Activated naive CD4-positive, alpha-beta T cell (primary cell): ENCODE data around the gene KCNJ18.
"Not testable (repeated sequence)": the region's sequence is repeated elsewhere in the genome, so short reads cannot be mapped to it uniquely, and the experiment has no call there.

Experiments
- DNase-seq, 4 experiments: peaks; one replicate each; lab custom pipeline; 2025; lab: John Stamatoyannopoulos, UW

Gene KCNJ18

DNA sequence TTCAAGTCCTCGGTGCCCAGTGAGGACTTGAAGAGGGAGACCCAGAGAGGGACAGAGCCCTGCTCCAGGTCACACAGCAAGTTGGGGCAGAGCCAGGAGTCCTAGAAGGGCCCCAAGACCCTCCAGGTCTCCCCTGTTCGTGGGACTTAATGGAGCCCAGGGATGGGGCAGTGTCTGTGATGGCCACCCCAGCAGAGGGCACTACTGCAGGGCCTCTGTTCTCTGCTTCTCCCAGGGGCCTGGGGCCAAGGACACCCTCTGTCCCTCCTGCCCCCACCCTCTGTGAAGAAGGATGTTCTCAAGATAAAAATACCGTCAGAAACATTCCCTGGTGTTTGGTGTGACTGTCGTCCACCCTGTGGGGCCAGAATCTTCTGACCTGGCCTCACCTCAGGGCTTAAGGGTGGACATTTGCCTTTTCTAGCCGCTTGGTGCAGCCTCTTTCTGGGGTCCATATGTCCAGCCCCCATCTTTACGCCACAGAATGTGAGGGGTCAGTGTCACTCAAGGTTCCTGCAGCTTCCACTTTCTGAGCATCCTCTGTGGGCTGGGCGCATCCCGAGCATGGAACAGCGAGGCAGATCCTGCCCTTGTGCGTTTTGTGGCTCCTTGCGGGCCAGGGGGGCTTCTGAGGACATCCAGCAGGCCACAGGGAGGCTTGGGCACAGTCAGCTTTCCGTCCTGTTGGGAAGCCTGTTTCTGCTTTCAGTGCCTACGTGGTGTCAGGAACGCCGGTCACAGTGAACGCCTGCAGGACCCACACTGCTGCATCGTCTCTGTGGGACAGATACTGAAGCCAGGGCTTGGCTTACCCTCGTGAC, at the start of gene KCNJ18:
Gene KCNJ18 (plus strand): TSS at position 641 of the 821 bp plus-strand sequence. CDS start 10,264 bp downstream, outside the sequence.
- not testable (repeated sequence) for DNase-seq

DNA sequence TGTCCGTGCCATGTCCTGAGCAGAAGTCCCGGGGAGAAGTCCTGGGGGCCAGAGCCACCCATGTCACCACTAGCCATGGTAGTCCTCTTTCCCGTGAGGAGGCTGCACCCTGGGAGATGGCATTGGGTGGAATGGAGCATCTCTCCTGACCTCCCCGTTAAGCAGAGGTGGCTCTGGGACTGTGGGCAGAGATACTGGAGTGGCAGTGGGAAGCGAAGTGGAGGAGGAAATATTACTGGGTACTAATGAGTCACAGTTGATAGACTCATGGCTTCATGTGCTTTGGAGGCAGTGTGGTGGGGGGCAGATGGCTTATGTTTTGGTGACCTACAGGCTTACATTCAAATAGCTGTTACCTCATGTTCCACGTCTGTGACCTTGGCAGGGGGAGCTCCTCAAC, 44.2 kb upstream of the KCNJ18 start:
- DNase-seq: not testable (repeated sequence)

- DNase-seq: not testable (repeated sequence)
These were observed 42.3 kb upstream of the KCNJ18 start for GRCh38 chr17:21650043-21650442.

GRCh38 chr17:21652049-21652448, 40.3 kb upstream of the KCNJ18 start:
- not testable (repeated sequence) for DNase-seq

DNA sequence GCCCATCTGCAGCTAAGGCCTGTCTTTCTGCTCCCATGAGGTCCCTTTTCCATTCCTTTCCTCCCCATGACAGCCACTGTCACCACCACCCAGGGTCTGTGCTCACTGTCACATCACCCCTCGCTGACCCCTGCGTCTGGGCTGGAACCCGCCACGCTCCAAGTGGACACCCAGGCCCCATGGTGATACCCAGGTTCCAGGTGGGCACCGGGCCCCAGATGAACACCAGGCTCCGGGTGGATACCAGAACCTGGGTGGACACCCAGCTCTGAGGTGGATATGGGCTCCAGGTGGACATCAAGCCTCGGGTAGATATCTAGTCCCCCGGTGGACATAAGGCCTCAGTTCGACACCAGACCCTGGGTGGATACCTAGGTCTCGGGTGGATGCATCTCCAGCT, 39.1 kb upstream of the KCNJ18 start:
- not testable (repeated sequence) for DNase-seq

GRCh38 chr17:21656518-21657309, 35.6 kb upstream of the KCNJ18 start:
- not testable (repeated sequence) for DNase-seq

DNA sequence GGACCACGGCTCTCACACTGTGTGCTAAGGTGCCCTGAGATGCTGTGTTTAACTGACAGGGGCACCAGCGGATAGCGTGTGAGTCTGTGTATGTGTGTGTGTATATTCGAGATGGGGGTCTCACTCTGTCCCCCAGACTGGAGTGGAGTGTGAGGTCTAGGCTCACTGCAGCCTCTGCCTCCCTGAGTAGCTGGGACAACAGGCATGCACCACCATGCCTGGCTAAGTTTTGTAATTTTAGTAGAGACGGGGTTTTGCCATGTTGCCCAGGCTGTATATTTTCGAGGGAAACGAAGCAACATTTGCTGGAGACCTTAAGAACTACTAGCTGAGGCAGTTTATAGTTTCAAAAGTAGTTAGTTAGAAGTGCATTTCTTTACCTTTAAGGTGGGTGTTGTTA, 32.7 kb upstream of the KCNJ18 start:
- DNase-seq: not testable (repeated sequence)

GRCh38 chr17:21661455-21661854, 30.9 kb upstream of the KCNJ18 start:
- DNase-seq: not testable (repeated sequence)

DNA sequence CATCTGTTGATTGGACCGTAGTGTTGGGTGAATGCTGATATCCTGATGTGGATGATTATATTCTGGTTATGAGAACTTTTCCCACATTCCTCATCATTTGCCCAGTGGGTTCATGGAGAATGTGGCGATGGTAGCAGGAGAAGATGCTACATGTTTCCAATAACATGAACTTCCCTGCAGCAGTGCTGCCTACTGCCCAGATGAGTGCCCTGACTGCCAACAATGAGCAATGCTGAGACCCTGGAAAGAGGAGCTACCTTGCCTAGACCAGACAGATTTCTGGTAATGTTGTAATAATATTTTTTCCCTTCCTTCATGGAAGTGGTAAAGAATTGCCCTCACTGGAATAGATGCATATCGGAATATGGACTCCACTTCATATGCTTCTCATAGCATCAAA, 29.2 kb upstream of the KCNJ18 start:
- DNase-seq: not testable (repeated sequence)

- DNase-seq: not testable (repeated sequence)
These were observed 28.5 kb upstream of the KCNJ18 start for GRCh38 chr17:21663614-21664474.

DNA sequence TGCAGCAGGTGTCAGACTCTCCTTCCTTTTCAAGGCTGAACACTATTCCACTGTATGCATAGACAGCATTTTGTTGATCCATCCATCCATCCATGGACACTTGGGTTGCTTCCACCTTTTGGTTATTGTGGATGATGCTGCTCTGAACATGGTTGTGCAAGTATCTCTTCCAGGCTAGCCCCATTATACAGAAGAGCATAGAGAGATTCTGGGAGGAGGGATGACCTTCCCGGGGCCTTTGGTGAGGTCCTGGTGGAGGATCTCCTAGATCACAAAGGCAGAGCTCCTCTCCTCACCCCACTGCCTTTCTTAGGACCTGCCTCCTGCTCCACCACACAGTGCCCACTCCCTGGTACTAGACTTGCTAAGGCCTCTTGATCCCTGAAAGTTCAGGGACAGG, 27.2 kb upstream of the KCNJ18 start:
- DNase-seq: not testable (repeated sequence)

- DNase-seq: not testable (repeated sequence)
These were observed 26.3 kb upstream of the KCNJ18 start for GRCh38 chr17:21665935-21666493.

GRCh38 chr17:21666711-21667412, 25.5 kb upstream of the KCNJ18 start:
- DNase-seq: not testable (repeated sequence)

DNA sequence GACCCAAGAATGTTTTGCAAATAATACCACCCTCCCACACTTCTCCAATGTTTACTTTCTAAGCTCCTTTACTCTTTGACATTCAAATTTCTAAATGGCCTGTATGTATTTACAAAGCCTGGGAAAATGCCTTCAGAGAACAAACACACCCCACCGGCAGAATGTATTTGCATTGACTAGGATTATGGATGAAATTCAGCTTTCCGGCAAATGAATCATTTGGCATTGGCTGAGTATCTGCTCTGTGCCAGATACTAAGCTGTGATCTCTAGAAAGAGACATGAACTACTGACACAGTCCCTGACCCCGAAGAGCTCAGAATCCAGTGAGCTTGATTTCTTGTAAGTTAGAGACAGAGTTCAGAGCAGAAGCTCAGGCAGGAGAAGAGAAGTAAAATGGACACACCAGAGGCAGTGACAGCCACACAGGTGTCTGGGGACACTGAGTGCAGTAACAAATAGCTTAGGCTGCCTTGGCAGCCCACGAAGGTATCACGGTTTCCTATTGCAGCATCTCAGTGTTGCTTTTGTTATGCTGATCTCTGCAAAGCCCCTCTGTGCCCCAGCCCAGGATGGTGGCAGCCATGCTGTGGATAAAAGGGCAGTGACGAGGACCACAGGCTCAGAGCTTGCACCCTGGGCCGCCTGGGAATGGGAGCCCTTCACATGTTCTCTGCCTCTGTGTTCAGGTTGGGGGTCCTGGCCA, 24.8 kb upstream of the KCNJ18 start:
- not testable (repeated sequence) for DNase-seq

DNA sequence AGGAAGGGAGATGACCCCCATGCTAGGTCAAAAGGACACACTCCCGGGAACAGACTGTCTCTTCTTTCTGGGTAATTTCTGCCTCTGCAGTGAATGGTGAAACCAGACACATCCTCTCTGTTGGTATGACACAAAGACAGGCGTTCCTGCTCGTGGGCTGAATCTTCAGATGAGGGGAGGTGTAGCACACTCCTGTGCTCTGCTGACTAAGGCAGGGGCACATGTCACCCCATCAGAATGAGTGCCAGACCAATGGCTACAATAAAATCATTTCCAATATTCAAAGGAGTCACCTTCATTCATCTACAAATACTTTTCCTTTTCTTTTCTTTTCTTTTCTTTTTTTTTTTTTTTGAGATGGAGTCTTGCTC, 24.2 kb upstream of the KCNJ18 start:
- DNase-seq: not testable (repeated sequence)

DNA sequence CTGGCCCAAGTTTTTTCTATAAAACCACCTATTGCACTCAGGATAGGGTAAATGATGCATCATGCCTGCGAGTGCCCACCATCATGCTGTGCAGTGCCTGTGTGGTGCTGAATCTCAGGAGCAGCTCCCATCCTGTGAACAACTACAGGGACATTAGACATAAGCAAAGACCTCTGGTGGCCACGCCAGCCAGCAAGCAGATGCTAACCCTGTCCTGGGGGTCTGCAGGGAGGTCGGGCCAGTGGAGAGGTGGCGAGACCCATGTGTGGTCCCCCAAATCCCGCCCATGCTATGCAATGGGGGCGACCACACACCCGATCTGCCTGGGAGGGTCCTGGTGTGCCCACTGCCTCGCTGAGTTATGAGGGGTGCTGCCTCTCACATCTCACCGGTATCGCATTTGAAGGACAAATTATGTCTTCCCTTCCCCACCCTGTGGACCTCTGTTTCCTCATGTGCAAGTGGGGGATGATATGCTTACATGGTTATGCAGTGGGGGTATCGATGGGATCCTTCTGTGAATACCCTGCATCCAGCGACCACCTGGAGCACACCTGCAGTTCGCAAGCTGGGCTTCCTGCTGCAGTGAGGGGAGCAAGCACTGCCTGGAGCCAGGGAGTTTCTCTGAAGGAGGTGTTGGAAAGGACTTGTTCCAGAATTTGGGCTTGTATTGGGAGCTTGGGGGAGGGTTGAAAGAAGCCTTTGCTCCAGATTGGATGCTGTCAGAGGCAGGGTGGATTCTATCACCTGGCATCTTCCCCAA, 23.4 kb upstream of the KCNJ18 start:
- not testable (repeated sequence) for DNase-seq

DNA sequence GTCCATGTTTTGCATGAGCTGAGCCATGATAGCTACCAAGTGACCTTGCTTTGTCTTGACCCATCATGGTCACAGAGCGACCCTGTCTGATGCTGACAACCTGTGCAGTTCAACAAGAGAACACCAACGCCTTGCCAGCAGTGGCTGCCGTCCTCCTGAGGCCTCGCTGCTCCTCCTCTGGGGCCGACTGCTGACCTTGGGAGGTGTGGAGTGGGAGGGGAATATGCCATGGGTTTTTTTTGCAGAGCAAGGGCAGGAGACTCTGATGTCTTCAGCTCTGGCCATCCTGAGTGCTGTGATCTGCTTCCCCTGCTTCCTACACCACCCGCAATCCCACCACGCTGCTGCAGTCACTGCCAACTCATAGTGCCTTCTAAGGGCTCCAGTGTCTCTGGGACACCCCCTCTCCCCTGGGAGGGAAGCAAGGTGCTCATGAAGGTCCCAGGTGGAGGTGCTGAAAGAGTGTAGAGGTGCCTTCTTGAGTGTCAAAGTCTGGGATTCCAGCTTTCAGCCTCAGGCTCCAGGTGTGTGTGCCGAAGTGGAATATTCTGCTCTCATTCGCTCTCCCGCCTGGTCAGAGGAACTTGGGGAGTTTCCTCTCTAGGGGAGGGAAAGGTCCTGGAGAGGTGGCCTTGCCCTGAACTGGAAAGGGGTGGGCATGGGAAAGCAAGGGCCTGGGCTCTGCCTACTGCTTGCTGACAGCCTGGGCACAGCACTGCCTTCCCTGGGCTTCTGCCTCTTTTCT, 22.5 kb upstream of the KCNJ18 start:
- not testable (repeated sequence) for DNase-seq

- DNase-seq: not testable (repeated sequence)
These were observed 21.8 kb upstream of the KCNJ18 start for GRCh38 chr17:21670361-21671155.
